ENCODE data around the gene PPFIA4.

PPFIA4 gene

GRCh38 chr1:203086992-203087763 is 60.9 kb downstream of the PPFIA4 start:
- 0 out of 2 replicates have a peak, but pooled peaks cover 3% of the 10 kb centered on the region for H4K20me1 ChIP-seq (ENCODE audit: insufficient read depth, low read length)
- H3K4me2 ChIP-seq (ENCODE audit: insufficient read depth, low read length), result no peak overlapping the region
- no peak overlapping the region for H3K4me3 ChIP-seq (ENCODE audit: low read depth in 1 of 2, low read length in 2 of 2)
- ATAC-seq (ENCODE audit: insufficient read depth, low read depth) (no peak), DNase-seq (no peak)
- H3K36me3 ChIP-seq (ENCODE audit: insufficient read depth, low read length), result no peaks in the 10 kb centered on the region
- no peaks in the 10 kb centered on the region for H3K79me2 ChIP-seq (ENCODE audit: insufficient read depth, low read length)
- no peaks in the 10 kb centered on the region for H3K9me3 ChIP-seq (ENCODE audit: insufficient read depth, low read length, severe bottlenecking)
- H3K4me1 ChIP-seq (ENCODE audit: insufficient read depth, low read length), result no peaks in the 10 kb centered on the region
- H3K9ac ChIP-seq (ENCODE audit: low read depth, low read length), result no peak overlapping the region
- no peak overlapping the region for H3K27ac ChIP-seq (ENCODE audit: low read length)
- no peak for TF ChIP-seq CTCF (IDR thresholded peaks at IDR 0.05; ENCODE audit: borderline replicate concordance, extremely low read depth, low read length, poor library complexity, severe bottlenecking)
- TF ChIP-seq EZH2 (IDR thresholded peaks at IDR 0.05; ENCODE audit: borderline replicate concordance, low read depth, low read length, severe bottlenecking), result no peak
- peaks cover 24% of the 10 kb centered on the region for H3K27me3 ChIP-seq (ENCODE audit: insufficient read depth, low read length, poor library complexity)
- no peak overlapping the region for H2AFZ ChIP-seq (ENCODE audit: low read depth, low read length)

- Histone ChIP-seq H2AFZ (ENCODE audit: low read depth, low read length) (no peak overlapping the region), H3K4me3 (ENCODE audit: low read depth in 1 of 2, low read length in 2 of 2) (no peak overlapping the region), H3K27ac (ENCODE audit: low read length) (no peak overlapping the region), H3K27me3 (ENCODE audit: insufficient read depth, low read length, poor library complexity) (peaks cover 18% of the 10 kb centered on the region), H3K4me2 (ENCODE audit: insufficient read depth, low read length) (no peak overlapping the region), H3K9me3 (ENCODE audit: insufficient read depth, low read length, severe bottlenecking) (no peaks in the 10 kb centered on the region), H3K36me3 (ENCODE audit: insufficient read depth, low read length) (no peaks in the 10 kb centered on the region), H4K20me1 (ENCODE audit: insufficient read depth, low read length) (no peaks in the 10 kb centered on the region), H3K79me2 (ENCODE audit: insufficient read depth, low read length) (no peaks in the 10 kb centered on the region), H3K4me1 (ENCODE audit: insufficient read depth, low read length) (no peaks in the 10 kb centered on the region), H3K9ac (ENCODE audit: low read depth, low read length) (no peak overlapping the region)
- ATAC-seq (ENCODE audit: insufficient read depth, low read depth) (no peak), DNase-seq (no peak)
- TF ChIP-seq EZH2 (IDR thresholded peaks at IDR 0.05; ENCODE audit: borderline replicate concordance, low read depth, low read length, severe bottlenecking) (no peak), CTCF (IDR thresholded peaks at IDR 0.05; ENCODE audit: borderline replicate concordance, extremely low read depth, low read length, poor library complexity, severe bottlenecking) (no peak)
Measured at GRCh38 chr1:203088441-203088840, 62.1 kb downstream of the PPFIA4 start.

GRCh38 chr1:203089001-203089650 is 62.8 kb downstream of the PPFIA4 start:
- Histone ChIP-seq H2AFZ (ENCODE audit: low read depth, low read length) (no peak overlapping the region), H4K20me1 (ENCODE audit: insufficient read depth, low read length) (no peaks in the 10 kb centered on the region), H3K4me1 (ENCODE audit: insufficient read depth, low read length) (no peaks in the 10 kb centered on the region), H3K9ac (ENCODE audit: low read depth, low read length) (no peak overlapping the region), H3K9me3 (ENCODE audit: insufficient read depth, low read length, severe bottlenecking) (no peaks in the 10 kb centered on the region), H3K4me2 (ENCODE audit: insufficient read depth, low read length) (no peak overlapping the region), H3K36me3 (ENCODE audit: insufficient read depth, low read length) (no peaks in the 10 kb centered on the region), H3K27me3 (ENCODE audit: insufficient read depth, low read length, poor library complexity) (peaks cover 18% of the 10 kb centered on the region), H3K4me3 (ENCODE audit: low read depth in 1 of 2, low read length in 2 of 2) (no peak overlapping the region), H3K79me2 (ENCODE audit: insufficient read depth, low read length) (no peaks in the 10 kb centered on the region), H3K27ac (ENCODE audit: low read length) (no peak overlapping the region)
- no peak for DNase-seq
- TF ChIP-seq CTCF (IDR thresholded peaks at IDR 0.05; ENCODE audit: borderline replicate concordance, extremely low read depth, low read length, poor library complexity, severe bottlenecking) (no peak), EZH2 (IDR thresholded peaks at IDR 0.05; ENCODE audit: borderline replicate concordance, low read depth, low read length, severe bottlenecking) (no peak)
- no peak for ATAC-seq (ENCODE audit: insufficient read depth, low read depth)

All from DND-41 (cell line).